Fibroblast of lung (primary cell): ENCODE measurements around the gene COPA. TPM values are rescaled to one million over a fixed set of nuclear protein-coding genes. Genes with fewer than 3 reads are reported as not detected.

Experiments used
- DNase-seq, 2 donors: peaks; one replicate each; pipeline versions ENCODE4 v3.0.0 to v3.0.0-alpha.2; 2010; ENCODE audit warnings: low read depth in 2 of 2
- H2AFZ ChIP-seq: 2 replicates; pipeline ENCODE4 v1.5.1; 2012; ENCODE audit warnings: low read length, control low read depth, inconsistent platforms
- H3K27ac ChIP-seq: 2 replicates; pipeline ENCODE4 v1.5.1; 2011; ENCODE audit warnings: low read length, control low read depth; ENCODE audit not compliant: insufficient read depth
- H3K27me3 ChIP-seq: 2 replicates; pipeline ENCODE4 v1.5.1; 2011; ENCODE audit warnings: mild to moderate bottlenecking, low read length; ENCODE audit not compliant: control insufficient read depth, insufficient read depth
- H3K36me3 ChIP-seq: 2 replicates; pipeline ENCODE4 v1.5.1; 2011; ENCODE audit warnings: low read length; ENCODE audit not compliant: control insufficient read depth, insufficient read depth
- H3K4me1 ChIP-seq: 2 replicates; pipeline ENCODE4 v1.5.1; 2011; ENCODE audit warnings: low read length; ENCODE audit not compliant: control insufficient read depth, insufficient read depth; ENCODE audit errors: extremely low read depth
- H3K4me2 ChIP-seq: 2 replicates; pipeline ENCODE4 v1.5.1; 2011; ENCODE audit warnings: low read length, control low read depth; ENCODE audit not compliant: insufficient read depth; ENCODE audit errors: extremely low read depth
- H3K4me3 ChIP-seq, 4 experiments: fragments of 200-600 bp in 1 of 4; sonication (generic) in 1 of 4; replicated peaks in 1 of 4; 2 replicates each; pipeline ENCODE4 v1.5.1; 2011 to 2016; ENCODE audit warnings: low read length in 4 of 4, low read depth in 3 of 4, mild to moderate bottlenecking in 3 of 4, control low read depth in 2 of 4, inconsistent platforms in 1 of 4, mixed read lengths in 1 of 4; ENCODE audit not compliant: insufficient read depth in 1 of 4; ENCODE audit errors: control extremely low read depth in 1 of 4
- H3K79me2 ChIP-seq: 2 replicates; pipeline ENCODE4 v1.5.1; 2012; ENCODE audit warnings: mild to moderate bottlenecking, low read length, inconsistent platforms; ENCODE audit not compliant: control insufficient read depth, insufficient read depth
- H3K9ac ChIP-seq: 2 replicates; pipeline ENCODE4 v1.5.1; 2011; ENCODE audit warnings: mild to moderate bottlenecking, low read length, control low read depth; ENCODE audit not compliant: insufficient read depth
- H3K9me3 ChIP-seq: 2 replicates; pipeline ENCODE4 v1.5.1; 2012; ENCODE audit warnings: low read depth, low read length; ENCODE audit not compliant: control insufficient read depth, insufficient read depth
- H4K20me1 ChIP-seq: 2 replicates; pipeline ENCODE4 v1.5.1; 2011; ENCODE audit warnings: low read length; ENCODE audit not compliant: control insufficient read depth, insufficient read depth; ENCODE audit errors: extremely low read depth
- CTCF ChIP-seq, 2 donors: IDR thresholded peaks in 1 of 2; conservative IDR thresholded peaks in 1 of 2; 1 replicate in 1 of 2; 2 replicates in 1 of 2; pipeline ENCODE4 v1.5.1; 2011 to 2012; ENCODE audit warnings: low read length in 2 of 2, control low read depth in 1 of 2, inconsistent platforms in 1 of 2, low read depth in 1 of 2, mild to moderate bottlenecking in 1 of 2
- EZH2 ChIP-seq: IDR thresholded peaks from 2 replicates; pipeline ENCODE4 v1.5.1; 2012; ENCODE audit warnings: low read length, control low read depth, mild to moderate bottlenecking; ENCODE audit errors: missing control alignments
- polyA plus RNA-seq, 2 donors: library from polyadenylated mRNA; depleted of rRNA in 1 of 2; stranded (reverse) in 1 of 2; unstranded in 1 of 2; fragments of >200 nt; gene quantifications; 2 replicates each; pipeline ENCODE4 v1.2.1, GENCODE V29; 2011 to 2012; ENCODE audit warnings: missing spikeins in 1 of 2
- total RNA-seq: library from RNA; depleted of rRNA; stranded (reverse); fragments of >200 nt; gene quantifications from 2 replicates; pipeline ENCODE4 v1.2.1, GENCODE V29; 2014

The COPA gene
- total and polyA plus RNA-seq, 2 donors (not counting 1 experiment from before 2014, with no cell fraction given) = 276 to 316 TPM

DNA sequence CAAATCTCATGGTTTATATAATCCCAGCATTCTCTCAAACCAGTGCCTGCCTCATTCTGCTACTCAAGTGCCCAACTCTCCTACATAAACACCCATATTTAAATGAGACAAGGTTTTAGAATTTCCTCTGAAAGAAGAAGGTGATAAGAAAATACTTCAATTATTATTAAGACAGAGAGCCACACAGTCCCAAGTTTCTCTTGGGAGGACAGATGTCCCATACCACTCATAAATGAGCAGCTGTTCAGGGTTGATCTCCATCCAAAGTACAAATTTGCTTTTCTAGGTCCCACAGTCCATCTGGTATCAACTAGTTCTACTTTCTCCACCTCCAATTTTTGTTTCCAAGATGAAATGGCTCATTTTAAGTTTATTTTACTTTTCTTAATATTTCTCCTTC is 92.0 kb downstream of the COPA start:
- no peak for TF ChIP-seq EZH2
- TF ChIP-seq CTCF (conservative IDR thresholded peaks at IDR 0.05 in 1 of 2, IDR thresholded peaks at IDR 0.05 in 1 of 2; ENCODE audit: low read depth in 1 of 2, low read length in 2 of 2) = no peak
- Histone ChIP-seq H3K79me2 (peaks cover 13% of the 10 kb centered on the region), H3K4me3 (no peak overlapping the region), H3K9ac (no peak overlapping the region), H4K20me1 (no peaks in the 10 kb centered on the region), H3K9me3 (no peaks in the 10 kb centered on the region), H3K4me1 (no peaks in the 10 kb centered on the region), H3K27ac (no peak overlapping the region), H3K36me3 (no peaks in the 10 kb centered on the region), H3K27me3 (no peaks in the 10 kb centered on the region), H3K4me2 (no peak overlapping the region), H2AFZ (no peak overlapping the region)
- no peak for DNase-seq

DNA sequence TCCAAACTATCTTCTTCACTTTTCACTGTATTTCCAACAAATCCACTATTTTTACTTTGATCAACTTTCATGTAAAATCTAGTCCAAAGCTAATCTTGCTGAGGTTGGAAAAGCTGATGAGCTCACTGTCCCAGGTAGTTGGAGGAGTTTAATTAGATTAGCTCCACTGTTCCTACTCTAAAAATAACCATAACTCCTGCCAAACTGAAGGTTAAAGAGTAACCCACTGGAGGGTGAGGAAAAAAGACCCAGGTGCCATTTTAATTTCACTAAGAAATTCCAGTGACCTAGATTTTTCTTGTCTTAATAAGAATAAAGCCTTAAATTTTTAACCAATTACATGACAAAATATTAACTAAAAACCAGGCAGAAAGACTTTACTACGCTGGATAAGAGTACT is 96.0 kb downstream of the COPA start:
- Histone ChIP-seq H3K27me3 (no peaks in the 10 kb centered on the region), H3K79me2 (peaks cover 16% of the 10 kb centered on the region), H3K36me3 (no peaks in the 10 kb centered on the region), H3K9me3 (no peaks in the 10 kb centered on the region), H3K4me2 (no peak overlapping the region), H3K9ac (no peak overlapping the region), H3K27ac (no peak overlapping the region), H3K4me3 (no peak overlapping the region), H3K4me1 (no peaks in the 10 kb centered on the region), H4K20me1 (no peaks in the 10 kb centered on the region), H2AFZ (no peak overlapping the region)
- no peak for DNase-seq
- TF ChIP-seq EZH2 (no peak), CTCF (conservative IDR thresholded peaks at IDR 0.05 in 1 of 2, IDR thresholded peaks at IDR 0.05 in 1 of 2; ENCODE audit: low read depth in 1 of 2, low read length in 2 of 2) (no peak)

DNA sequence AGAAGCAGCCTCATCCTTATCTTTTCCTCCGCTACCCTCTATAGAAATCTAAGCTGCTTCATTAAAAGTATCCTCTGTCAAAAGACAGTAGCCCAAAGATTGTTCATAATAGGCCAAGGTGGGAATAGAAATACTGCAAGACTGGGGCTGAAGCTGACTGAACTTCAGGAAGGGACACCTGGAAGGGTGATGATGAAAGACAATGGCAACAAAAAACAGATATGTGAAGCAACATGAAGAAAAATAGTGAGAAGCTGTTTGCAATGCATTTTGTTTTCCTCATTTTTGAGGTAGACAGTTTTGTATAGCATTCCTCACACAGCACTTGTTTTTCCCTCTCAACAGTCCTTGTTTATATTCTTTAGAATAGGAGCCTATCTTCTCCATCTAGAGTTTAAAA is 97.6 kb downstream of the COPA start:
- Histone ChIP-seq H3K4me1 (no peaks in the 10 kb centered on the region), H3K9ac (no peak overlapping the region), H3K27ac (no peak overlapping the region), H3K27me3 (no peaks in the 10 kb centered on the region), H2AFZ (no peak overlapping the region), H4K20me1 (no peaks in the 10 kb centered on the region), H3K4me2 (no peak overlapping the region), H3K79me2 (peaks cover 13% of the 10 kb centered on the region), H3K4me3 (no peak overlapping the region), H3K9me3 (no peaks in the 10 kb centered on the region), H3K36me3 (no peaks in the 10 kb centered on the region)
- no peak for TF ChIP-seq EZH2
- TF ChIP-seq CTCF (conservative IDR thresholded peaks at IDR 0.05 in 1 of 2, IDR thresholded peaks at IDR 0.05 in 1 of 2; ENCODE audit: low read depth in 1 of 2, low read length in 2 of 2) = no peak
- no peak for DNase-seq
